ENCODE results near the gene PCARE.

- no peak for TF ChIP-seq POLR2AphosphoS5 (IDR thresholded peaks at IDR 0.05; ENCODE audit: borderline replicate concordance, low read depth, low read length)
- no peak for TF ChIP-seq EZH2 (IDR thresholded peaks at IDR 0.05)
- TF ChIP-seq FOXP2 (optimal IDR thresholded peaks at IDR 0.05; ENCODE audit: control extremely low read depth, extremely low read length, insufficient read depth) = no peak
These were observed 22.6 kb upstream of the PCARE start for GRCh38 chr2:29096969-29097368.

Data from SK-N-MC (cell line).